Measurements from ENCODE around the gene VSIG10.
A peak's percentile ranks its signal among the peaks of the same experiment; 100 is the strongest.
"Not testable (repeated sequence)": the region's sequence is repeated elsewhere in the genome, so short reads cannot be mapped to it uniquely, and the experiment has no call there.

Gene VSIG10

DNA sequence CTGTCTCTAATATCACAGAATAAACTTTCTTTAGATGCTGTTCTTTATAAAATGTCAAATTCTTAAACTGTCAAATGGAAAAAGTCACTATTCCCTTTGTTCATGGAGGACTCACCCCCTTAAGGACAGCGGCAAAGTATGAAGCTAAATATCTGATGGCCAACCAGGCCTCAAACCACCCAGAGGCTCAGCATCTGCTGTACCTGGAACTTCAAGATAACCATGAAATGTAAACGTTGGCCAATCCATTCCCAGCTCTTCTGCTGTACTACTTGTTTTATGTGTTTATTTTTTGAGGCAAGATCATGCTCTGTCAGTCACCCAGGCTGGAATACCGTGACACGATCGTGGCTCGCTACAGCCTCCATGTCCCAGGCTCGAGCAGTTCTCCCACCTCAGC is 71.6 kb downstream of the VSIG10 start:
- no peak for DNase-seq (ENCODE audit: low read depth)

DNA sequence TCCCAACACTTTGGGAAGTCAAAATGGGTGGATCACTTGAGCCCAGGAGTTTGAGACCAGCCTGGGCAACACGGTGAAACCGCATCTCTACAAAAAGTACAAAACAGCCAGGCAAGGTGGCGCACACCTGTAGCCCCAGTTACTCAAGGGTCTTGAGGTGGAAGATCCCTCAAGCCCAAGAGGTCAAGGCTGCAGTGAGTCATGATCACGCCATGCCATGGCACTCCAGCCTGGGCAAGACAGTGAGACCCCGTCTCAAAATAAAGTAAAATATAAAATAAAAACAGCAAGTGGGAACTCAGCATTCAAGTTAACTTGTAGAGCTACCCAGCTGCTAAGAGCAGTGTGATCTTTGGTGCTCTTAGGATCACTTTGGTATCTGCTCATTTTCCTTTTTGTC is 74.6 kb downstream of the VSIG10 start:
- DNase-seq (ENCODE audit: low read depth): no peak

DNA sequence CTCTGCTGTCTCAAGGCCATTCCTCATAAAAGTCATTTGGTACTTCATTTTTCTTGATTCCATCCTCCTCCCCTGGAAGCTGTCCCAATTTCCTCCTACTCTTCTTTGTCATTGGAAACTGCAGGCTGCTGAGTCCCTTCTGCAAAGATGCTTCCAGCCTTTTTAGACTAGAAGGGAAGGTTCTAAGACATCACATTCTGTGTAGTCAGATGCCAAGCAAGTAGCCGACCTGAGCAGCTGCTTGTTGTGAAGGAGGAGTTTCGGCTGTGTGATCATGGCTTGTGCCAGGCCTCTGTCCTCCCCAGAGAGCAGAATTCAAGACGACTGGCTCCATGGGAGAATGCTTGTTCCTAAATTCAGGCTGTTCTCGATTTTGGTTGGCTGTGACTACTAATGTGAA is 78.6 kb downstream of the VSIG10 start:
- no peak for DNase-seq (ENCODE audit: low read depth)

DNA sequence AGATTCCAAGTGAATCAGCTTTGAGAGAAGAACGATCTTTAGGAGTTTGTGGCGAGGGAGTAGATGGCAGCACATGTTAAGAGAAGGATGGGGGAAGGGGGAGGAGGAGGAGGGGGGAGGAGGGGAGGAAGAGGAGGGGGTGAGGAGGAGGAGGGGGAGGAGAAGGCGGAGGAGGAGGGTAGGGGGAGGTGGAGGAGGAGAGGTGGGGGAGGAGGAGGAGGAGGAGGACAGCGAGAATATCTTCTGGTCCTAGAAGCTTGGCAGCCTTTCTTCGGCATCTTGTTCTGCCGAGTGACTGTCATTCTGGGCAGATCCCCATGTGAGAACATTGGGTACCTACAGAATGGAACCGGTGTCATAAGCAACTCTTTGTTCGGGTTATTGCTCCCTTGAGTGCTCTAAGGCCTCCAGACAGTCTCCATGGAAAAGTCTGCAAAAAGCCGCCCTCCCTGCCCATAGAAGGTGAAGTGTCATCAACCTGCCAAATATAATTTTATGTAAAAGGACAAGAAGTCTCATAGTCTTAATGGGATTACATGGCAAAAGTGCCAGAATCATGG is 80.4 kb downstream of the VSIG10 start:
- no peak for DNase-seq (ENCODE audit: low read depth)

DNA sequence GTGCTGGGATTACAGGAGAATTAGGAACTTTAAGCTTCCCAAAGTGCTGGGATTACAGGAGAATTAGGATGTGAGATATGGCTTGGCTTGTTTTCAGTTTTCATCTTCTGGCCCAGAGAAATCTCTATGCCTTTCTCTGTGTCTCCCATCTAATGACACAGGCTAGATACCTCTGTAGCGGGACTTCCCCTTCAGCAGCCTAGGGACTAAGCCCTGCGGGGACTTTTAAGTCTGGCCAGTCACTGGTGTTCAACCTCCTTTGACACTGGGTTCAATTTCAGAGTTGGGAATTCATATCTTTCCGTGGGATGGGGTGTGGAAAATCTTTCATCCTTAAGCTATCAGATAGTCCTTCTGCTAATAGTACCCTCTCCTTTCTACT is 81.1 kb downstream of the VSIG10 start:
- DNase-seq (ENCODE audit: low read depth): no peak

DNA sequence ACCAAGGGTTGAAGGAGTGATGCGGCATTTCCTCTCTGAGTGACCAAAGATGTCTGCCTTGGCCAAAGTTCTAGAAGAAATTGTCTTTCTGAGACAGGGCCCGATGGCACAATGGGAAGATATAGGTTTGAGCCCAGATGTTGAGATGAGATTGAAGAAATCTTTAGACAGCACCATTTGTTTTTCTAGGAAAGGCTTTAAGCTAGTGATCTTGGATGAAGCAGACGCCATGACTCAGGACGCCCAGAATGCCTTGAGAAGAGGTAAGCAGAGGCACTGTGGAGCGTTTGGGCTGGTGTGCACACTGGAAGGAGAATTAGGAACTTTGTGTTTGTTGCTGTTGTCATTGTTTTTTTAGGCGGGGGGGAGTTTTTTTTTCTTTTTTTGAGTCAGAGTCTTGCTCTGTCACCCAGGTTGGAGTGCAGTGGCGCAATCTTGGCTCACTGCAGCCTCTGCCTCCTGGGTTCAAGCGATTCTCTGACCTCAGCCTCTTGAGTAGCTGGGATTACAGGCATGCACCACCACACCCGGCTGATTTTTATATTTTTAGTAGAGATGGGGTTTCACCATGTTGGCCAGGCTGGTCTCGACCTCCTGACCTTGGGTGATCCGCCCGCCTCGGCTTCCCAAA is 81.6 kb downstream of the VSIG10 start:
- DNase-seq (ENCODE audit: low read depth): not testable (repeated sequence)

DNA sequence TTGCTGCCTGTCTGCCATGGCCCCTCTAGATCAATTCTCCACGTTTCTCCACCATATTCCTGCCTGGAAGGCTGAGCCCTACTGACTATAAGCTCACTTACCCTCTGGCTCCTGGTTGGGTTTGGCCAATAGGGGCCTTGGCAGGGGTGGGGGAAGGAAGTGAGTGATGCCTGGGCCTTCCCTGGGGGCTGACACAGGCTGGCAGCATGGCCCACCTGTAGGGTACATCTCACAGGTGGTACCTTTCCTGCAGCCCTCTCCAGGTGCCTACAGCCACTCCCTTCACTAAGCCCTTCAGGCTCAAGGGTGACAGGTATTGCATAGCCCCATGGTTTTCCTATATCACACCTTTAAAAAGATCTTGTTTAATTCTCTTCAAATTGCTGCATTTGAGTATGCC is 83.8 kb downstream of the VSIG10 start:
- no peak for DNase-seq (ENCODE audit: low read depth)

DNA sequence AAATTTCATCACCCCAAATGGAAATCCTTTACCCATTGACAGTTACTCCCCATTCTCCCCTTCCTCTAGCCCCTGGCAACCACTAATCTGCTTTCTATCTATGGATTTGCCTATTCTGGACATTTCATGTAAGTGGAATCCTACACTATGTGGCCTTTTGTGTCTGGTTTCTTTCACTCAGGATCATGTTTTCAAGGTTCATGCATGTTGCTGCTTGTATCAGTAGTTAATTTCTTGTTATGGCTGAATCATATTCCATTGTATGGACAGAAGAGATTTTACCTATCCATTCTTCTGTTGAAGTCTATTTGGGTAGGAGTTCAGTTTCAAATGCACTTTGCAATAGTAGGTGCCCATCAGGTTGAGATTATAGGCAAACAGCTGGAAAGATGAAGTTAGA is 85.9 kb downstream of the VSIG10 start:
- no peak for DNase-seq (ENCODE audit: low read depth)

DNA sequence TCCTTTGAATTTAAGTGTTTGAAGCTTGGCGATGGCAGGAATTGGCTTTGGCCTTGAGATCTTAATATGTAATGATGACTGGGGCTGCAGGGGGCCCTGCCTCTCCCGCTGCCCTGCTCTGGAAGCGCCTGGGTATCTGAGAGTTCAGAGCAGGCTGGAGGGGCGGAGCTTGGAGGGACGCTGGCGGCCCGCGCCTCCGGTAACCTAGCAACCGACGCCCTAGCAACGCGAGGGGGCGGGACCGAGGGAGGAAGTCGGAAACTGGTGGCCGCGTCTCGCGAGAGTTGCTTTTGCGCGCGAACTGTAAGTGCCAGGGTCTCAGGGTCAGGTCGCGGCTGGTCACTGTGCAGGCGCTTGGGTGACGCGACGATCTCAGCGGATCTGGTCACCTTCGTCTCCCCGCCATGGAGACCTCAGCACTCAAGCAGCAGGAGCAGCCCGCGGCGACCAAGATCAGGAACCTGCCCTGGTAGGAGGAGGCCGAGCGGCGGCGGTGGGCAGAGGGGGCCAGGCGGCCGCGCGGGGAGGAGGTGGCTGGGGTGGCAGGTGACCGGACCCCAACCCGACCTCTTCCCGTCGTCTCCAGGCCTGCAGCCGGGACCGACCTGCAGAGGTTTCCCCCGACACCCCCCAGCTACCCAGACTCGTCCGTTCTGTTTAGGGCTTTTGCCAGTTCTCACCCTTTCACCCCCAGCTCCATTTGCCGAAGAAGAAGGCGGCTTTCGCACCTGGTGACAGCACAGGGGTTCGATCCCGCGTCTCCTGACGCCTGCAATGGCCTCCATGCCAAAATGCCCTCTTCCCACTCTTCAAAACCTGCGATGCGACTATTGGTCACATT is 87.2 kb downstream of the VSIG10 start, which contains the start of gene RFC5:
RFC5 (plus strand) TSS at position 280 of the 841 bp plus-strand sequence; CDS start at position 405, 125 bp downstream.
- DNase-seq (ENCODE audit: low read depth): peak; percentile 97

DNA sequence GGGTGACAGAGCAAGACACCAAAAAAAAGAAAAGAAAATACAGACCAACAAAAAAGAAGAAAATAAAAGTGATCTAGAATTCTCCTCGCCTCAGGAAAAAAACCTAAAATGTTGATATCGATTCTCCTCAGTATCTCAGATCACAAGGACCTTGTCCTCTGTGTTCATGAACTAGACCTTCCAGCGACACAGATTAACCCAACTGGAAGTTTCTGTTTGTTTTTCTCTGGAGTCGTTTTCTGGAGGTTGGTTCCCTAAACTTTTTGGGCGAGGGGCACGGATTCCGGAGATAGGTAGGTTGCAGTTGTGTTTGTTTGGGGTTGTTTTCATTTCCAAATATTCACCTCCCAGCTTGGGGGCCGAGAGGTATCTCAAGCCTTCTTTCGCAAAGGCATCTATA is 87.9 kb downstream of the VSIG10 start:
- DNase-seq (ENCODE audit: low read depth): no peak

DNA sequence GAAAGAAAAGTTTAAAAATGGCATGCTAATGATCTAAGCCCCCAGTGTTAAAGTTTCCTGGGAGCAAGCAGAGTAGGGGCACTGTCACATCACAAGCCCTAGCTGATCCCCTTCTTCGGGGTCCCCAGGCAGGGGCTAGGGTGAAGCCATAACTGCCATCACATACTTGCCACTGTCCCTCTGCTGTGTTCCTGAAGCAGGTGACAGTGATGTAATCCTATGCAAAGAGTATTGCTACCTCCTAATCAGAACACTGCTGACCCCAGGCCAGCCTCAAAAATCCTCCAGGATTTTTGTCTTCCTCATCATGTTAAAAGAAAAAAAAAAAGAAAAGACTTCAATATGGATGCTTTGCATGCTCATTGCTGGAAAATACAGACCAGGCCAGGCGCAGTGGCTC is 88.5 kb downstream of the VSIG10 start:
- no peak for DNase-seq (ENCODE audit: low read depth)
